Stimulated activated CD8-positive, alpha-beta memory T cell treated with anti-CD3 and anti-CD28 coated beads, Interleukin-2, amount 100 ng/mL, for 48 hours (primary cell): ENCODE data around the gene MALRD1.

Experiments used
- DNase-seq, 2 donors: peaks; one replicate each; pipeline ENCODE4 v3.0.0-alpha.2; 2020; ENCODE audit warnings: low read depth in 2 of 2

The MALRD1 gene

GRCh38 chr10:19577381-19577780, 528.8 kb downstream of the MALRD1 start:
- DNase-seq = no peak

- DNase-seq = no peak
Observed at GRCh38 chr10:19577807-19578206, 529.2 kb downstream of the MALRD1 start.

DNA sequence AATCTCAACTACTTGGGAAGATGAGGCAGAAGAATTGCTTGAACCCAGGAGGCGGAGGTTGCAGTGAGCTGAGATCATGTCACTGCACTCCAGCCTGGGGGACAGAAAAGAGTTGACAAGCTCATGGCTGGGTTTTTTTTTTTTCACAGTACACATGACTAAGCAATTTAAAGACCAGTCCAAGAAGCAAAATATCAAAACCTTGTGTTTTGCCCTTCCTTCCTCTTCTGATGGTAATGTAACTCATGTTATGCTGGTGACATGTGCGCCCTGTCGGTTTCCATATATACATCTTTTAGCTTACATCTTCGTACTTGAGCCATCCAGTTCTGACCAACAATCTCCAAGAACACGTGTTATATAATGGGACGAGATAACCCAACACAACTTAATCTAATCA, 530.0 kb downstream of the MALRD1 start:
- DNase-seq = no peak

GRCh38 chr10:19579761-19580545, 531.4 kb downstream of the MALRD1 start:
- DNase-seq = no peak

DNA sequence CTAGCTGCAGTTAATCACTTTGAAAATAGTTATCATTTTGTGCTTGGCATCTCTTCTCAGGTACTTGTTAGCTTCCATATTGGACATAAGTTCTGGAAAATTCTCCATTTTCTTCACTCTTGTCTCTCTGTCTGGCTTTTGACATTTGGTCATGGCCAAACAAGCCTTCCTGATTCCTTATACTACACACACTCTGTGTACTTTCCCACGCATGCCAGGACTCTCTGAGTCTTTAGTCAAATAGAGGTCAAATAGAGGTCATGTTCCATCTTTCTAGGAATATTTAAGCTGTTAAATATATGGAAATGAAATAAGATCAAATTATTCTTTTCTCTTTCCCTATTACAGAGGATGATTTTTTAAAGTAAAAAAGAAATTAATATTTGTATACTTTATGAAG, 532.1 kb downstream of the MALRD1 start:
- no peak for DNase-seq

GRCh38 chr10:19588608-19589007, 540.0 kb downstream of the MALRD1 start:
- DNase-seq = no peak

DNA sequence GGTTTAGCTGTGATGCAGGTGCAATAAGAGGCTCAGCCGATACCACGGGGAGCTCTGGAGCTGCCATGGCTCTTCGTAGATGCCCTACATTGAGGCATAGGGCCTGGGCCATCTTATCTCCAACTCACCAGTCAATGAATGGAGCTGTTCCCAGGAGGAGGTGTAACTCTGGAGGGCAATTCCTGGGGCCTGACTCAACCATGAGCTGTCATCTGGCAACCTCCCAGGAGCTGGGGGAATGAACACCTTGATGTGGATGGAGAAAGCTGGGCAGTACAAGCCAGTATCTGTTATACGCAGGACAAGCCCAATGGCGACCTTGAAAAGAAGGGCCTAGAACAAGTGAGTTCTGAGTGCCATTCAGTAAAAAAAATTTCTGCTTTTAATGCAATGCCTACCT, 543.7 kb downstream of the MALRD1 start:
- DNase-seq = no peak

GRCh38 chr10:19595212-19595845, 546.7 kb downstream of the MALRD1 start:
- DNase-seq = no peak

- DNase-seq = no peak
Observed at GRCh38 chr10:19605806-19606205, 557.2 kb downstream of the MALRD1 start.

- no peak for DNase-seq
Observed at GRCh38 chr10:19606968-19607367, 558.4 kb downstream of the MALRD1 start.

GRCh38 chr10:19611775-19612174, 563.2 kb downstream of the MALRD1 start:
- DNase-seq = no peak

DNA sequence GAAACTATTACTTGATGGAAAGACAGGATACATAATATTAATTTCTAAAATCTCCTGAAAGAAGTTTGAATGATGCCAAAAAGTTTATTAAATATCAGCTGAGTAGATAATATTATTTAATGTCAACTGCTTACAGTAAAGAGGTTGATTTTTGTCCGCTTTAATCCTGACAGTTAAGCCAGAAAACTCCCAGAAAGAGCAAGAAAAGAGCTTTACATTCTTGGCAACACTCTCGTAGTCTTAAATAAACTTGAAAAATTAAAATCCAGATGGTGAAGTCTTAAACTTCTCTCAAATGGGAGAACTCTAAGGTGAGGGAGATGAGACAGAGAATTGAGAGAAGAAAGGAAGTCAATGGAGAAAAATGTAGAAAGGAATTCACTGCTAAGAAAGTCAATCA, 568.4 kb downstream of the MALRD1 start:
- no peak for DNase-seq

GRCh38 chr10:19620811-19621210, 572.2 kb downstream of the MALRD1 start:
- DNase-seq = no peak

DNA sequence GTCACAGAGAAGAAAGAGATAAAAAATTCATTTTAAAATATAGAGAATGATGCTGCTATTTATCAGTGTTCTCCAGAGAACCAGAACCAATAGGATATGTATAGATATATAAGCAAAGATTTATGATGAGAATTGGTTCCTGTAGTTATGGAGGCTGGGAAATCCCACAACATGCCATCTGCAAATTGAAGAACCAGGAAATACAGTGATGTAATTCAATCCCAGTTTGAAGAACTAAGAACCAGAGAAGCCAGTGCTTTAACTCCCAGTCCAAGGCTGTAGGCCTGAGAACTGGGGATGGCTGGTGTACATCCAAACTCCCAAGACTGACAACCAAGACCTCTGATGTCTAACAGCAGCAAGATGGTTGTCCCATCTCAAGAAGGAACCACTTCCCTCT, 574.7 kb downstream of the MALRD1 start:
- no peak for DNase-seq

DNA sequence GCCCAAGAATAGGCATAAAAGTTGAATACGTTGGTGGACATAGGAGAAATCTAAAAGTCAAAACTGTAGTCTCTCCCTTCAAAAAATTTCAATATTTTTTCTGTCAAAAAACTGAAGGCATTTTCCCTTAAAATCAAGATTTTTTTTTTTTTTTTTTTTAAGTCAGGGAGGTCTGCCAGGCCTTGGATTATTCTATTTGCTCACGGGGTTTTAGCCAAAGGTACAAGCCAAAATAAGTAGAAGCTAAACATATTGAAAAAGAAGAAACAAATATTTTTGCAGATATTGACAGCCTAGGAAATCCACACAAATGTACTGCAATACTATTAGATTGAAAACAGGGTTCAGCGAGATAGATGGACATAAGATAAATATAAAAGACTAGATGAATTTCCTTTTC, 577.6 kb downstream of the MALRD1 start:
- DNase-seq = no peak

DNA sequence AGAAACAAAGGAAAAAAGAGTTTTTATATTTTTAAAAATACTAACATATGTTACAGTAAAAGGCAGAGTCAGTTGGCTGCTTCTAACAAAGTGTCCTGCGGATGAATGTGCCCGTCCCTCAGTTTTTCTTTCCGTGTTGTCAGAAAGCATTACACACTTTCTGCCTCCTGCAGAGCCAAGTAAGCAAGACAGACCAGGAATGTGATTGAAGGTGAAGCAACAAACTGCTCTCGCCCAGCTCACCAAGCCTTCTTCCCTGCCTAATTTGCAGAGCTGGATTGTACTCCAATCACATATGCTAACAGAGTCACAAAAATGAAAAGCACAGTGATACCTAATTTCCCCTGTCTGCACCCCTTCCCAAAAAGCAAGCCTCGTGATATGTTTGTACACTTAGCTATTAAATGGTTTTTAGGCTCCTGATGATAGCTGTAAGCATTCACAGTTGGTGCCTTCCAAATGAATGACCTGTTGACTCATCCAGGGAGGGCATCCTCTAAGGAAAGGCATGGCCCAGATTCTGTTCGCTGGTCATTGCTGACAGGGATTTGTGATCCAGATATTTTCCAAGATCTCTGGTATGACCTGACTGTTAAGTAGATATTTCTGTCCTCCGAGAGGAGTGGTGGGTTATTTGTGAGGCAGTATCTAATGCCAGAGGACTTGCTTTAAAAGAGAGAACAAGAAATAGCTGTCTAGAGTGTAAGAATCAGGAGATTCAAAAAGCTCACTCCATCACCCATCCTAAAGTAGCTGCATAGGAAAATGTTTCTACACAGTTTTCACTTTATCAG, 580.4 kb downstream of the MALRD1 start:
- DNase-seq = no peak

- DNase-seq = no peak
Observed at GRCh38 chr10:19629567-19629966, 581.0 kb downstream of the MALRD1 start.

GRCh38 chr10:19634163-19634562, 585.6 kb downstream of the MALRD1 start:
- no peak for DNase-seq

DNA sequence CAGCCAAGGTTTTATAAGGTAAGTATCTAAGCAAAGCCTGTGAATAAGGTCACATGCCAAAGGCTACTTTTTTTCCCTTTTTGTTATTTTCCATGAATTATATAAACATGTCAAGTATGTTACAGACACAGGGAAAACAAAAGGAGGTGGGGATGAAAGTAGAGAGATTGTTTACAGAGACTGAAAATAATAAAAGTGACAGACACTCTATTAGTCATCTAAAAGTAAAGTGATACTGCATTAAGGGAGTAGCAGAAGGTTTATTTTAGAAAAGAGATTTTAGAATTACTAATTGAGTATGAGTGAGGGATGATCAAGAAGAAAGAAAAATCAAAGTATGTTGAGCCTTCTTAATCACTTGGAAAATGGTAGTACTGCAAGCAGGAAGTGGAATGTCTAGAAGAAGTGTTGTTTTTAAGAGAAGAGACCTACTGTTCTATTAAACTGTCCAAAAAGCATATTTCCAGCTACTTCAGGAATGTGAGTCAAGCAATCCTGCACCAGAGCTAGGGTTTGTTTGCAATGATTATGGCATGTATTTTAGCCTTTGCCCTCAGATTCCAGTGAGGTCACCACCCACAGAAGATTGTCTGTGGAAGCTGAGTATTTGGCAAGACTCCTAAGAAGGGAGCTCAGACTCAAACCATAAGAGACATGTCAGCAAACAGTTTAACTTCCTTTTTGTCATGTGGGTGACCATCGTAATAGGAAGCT, 589.7 kb downstream of the MALRD1 start:
- DNase-seq = no peak

- DNase-seq = no peak
Observed at GRCh38 chr10:19638896-19639233, 590.3 kb downstream of the MALRD1 start.

- no peak for DNase-seq
Observed at GRCh38 chr10:19640566-19641263, 592.1 kb downstream of the MALRD1 start.

DNA sequence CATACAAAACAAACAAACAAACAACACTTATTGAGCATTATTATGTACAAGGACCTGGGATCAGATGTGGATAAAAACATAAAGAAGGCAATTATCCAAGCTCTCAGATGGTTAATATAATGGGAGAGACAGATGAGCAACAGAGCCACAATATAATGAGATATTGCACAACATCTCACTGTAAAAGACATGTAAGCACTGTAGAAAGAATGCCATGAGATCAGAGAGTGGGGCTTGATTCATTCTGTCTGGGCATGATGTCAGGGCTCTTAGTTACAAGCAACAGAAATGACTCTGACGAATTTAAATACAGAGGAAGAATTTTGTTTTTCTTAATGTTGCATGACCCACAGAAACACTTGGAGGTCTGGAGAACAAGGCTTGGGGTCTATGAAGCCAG, 602.9 kb downstream of the MALRD1 start:
- DNase-seq = no peak
